ENCODE data around the gene NBDY.
"Not testable (repeated sequence)": the region's sequence is repeated elsewhere in the genome, so short reads cannot be mapped to it uniquely, and the experiment has no call there.

DNA sequence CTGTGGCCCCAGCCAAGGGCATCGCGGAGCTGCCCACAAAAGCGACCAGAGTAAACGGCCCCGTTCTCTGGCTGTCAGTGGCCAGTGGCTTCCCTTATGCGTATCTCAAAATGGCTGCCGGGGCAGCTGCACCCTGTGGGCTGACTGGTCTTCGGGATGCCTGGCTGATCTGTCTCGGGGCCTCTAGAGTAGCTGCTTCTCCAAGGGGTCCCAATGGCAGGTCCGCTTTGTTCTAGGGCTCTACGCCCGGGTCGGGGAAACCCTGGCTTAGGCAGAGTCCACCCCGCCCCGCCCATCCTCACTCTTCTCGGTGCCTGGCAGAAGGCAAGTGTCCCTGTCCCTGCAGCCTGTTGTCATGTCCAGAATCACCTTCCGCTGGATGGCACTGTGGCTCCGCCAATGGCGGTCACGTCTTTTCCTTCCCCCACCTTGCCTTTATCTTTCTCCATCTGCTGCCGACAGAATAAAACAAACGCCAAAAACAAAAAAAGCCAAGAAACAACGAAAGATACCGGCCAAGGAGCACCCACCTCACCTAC lies 44.5 kb downstream of the NBDY start:
- TF ChIP-seq, protein P1, sequence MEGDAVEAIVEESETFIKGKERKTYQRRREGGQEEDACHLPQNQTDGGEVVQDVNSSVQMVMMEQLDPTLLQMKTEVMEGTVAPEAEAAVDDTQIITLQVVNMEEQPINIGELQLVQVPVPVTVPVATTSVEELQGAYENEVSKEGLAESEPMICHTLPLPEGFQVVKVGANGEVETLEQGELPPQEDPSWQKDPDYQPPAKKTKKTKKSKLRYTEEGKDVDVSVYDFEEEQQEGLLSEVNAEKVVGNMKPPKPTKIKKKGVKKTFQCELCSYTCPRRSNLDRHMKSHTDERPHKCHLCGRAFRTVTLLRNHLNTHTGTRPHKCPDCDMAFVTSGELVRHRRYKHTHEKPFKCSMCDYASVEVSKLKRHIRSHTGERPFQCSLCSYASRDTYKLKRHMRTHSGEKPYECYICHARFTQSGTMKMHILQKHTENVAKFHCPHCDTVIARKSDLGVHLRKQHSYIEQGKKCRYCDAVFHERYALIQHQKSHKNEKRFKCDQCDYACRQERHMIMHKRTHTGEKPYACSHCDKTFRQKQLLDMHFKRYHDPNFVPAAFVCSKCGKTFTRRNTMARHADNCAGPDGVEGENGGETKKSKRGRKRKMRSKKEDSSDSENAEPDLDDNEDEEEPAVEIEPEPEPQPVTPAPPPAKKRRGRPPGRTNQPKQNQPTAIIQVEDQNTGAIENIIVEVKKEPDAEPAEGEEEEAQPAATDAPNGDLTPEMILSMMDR (conservative IDR thresholded peaks at IDR 0.05; ENCODE audit: low read depth, low read length) = not testable (repeated sequence)
- not testable (repeated sequence) for TF ChIP-seq EZH2 (IDR thresholded peaks at IDR 0.05; ENCODE audit: borderline replicate concordance, low read depth, low read length, poor library complexity, severe bottlenecking)

All from A673 (cell line).